Erythroblast (primary cell): ENCODE data around the gene NEDD4.

Source experiments
- GATA1 ChIP-seq: IDR thresholded peaks from 2 replicates; pipeline ENCODE4 v1.6.1; 2011; ENCODE audit warnings: low read depth, mild to moderate bottlenecking, control low read depth, low read length, moderate library complexity
- POLR2A ChIP-seq: IDR thresholded peaks from 2 replicates; pipeline ENCODE4 v1.6.1; 2011; ENCODE audit warnings: mild to moderate bottlenecking, low read length

- no peak for TF ChIP-seq POLR2A
- TF ChIP-seq GATA1, result no peak
Measured at GRCh38 chr15:55827204-55827603, 166.2 kb downstream of the NEDD4 start.
